Hindlimb muscle (tissue), 1 donor: ENCODE data around the gene SLC29A3. TPM values are rescaled to one million over a fixed set of nuclear protein-coding genes. Genes with fewer than 3 reads are reported as not detected.
A peak's percentile ranks its signal among the peaks of the same experiment; 100 is the strongest.

Experiments
- DNase-seq: peaks from one replicate; pipeline ENCODE4 v3.0.0-alpha.2; 2013
- polyA plus RNA-seq: library from polyadenylated mRNA; unstranded; fragments of 120-200 nt; gene quantifications from one replicate; pipeline ENCODE4 v1.2.1, GENCODE V29; 2013; ENCODE audit not compliant: insufficient read length

The SLC29A3 gene
- polyA plus RNA-seq, 1 donor = 3.9 TPM

- no peak for DNase-seq
Measured at GRCh38 chr10:71324743-71325142, 5.7 kb downstream of the SLC29A3 start.

- no peak for DNase-seq
Measured at GRCh38 chr10:71325267-71325666, 6.2 kb downstream of the SLC29A3 start.

- no peak for DNase-seq
Measured at GRCh38 chr10:71326464-71326881, 7.4 kb downstream of the SLC29A3 start.

- no peak for DNase-seq
Measured at GRCh38 chr10:71330789-71331404, 11.8 kb downstream of the SLC29A3 start.

- DNase-seq = no peak
Measured at GRCh38 chr10:71331736-71332135, 12.7 kb downstream of the SLC29A3 start.

- no peak for DNase-seq
Measured at GRCh38 chr10:71332466-71332865, 13.4 kb downstream of the SLC29A3 start.

- no peak for DNase-seq
Measured at GRCh38 chr10:71333129-71333887, 14.2 kb downstream of the SLC29A3 start.

GRCh38 chr10:71334221-71334791, 15.2 kb downstream of the SLC29A3 start:
- DNase-seq = no peak

GRCh38 chr10:71335173-71335708, 16.2 kb downstream of the SLC29A3 start:
- DNase-seq = no peak

- no peak for DNase-seq
Measured at GRCh38 chr10:71336632-71337031, 17.6 kb downstream of the SLC29A3 start.

- DNase-seq = no peak
Measured at GRCh38 chr10:71337219-71337701, 18.2 kb downstream of the SLC29A3 start.

GRCh38 chr10:71338728-71339495, 19.9 kb downstream of the SLC29A3 start:
- DNase-seq = no peak

- DNase-seq = no peak
Measured at GRCh38 chr10:71339796-71340589, 20.9 kb downstream of the SLC29A3 start.

GRCh38 chr10:71342573-71343391, 23.7 kb downstream of the SLC29A3 start:
- no peak for DNase-seq

- peak; percentile 36 for DNase-seq
Measured at GRCh38 chr10:71343392-71343773, 24.3 kb downstream of the SLC29A3 start.

- DNase-seq = no peak
Measured at GRCh38 chr10:71344154-71344925, 25.3 kb downstream of the SLC29A3 start.

- DNase-seq = no peak
Measured at GRCh38 chr10:71344993-71345480, 26.0 kb downstream of the SLC29A3 start.

- no peak for DNase-seq
Measured at GRCh38 chr10:71345694-71346093, 26.6 kb downstream of the SLC29A3 start.

- no peak for DNase-seq
Measured at GRCh38 chr10:71346731-71347130, 27.7 kb downstream of the SLC29A3 start.
